Stimulated activated naive CD8-positive, alpha-beta T cell treated with anti-CD3 and anti-CD28 coated beads, Interleukin-15, Interleukin-2, amounts not matched to agents 100 ng/mL and 50 ng/mL, for 24 hours (primary cell): ENCODE measurements around the gene CLSTN3.

Experiments
- H3K27ac Mint-ChIP-seq: one replicate; pipeline ENCODE4 v1.8.0; 2021; ENCODE audit warnings: mild to moderate bottlenecking, mixed read lengths
- H3K27me3 Mint-ChIP-seq: one replicate; pipeline ENCODE4 v1.8.0; 2021; ENCODE audit warnings: mixed read lengths
- H3K36me3 Mint-ChIP-seq: one replicate; pipeline ENCODE4 v1.8.0; 2021; ENCODE audit warnings: low read depth, mixed read lengths
- H3K4me1 Mint-ChIP-seq: one replicate; pipeline ENCODE4 v1.8.0; 2021; ENCODE audit warnings: low read depth, mixed read lengths
- H3K4me3 Mint-ChIP-seq: one replicate; pipeline ENCODE4 v1.8.0; 2021; ENCODE audit warnings: mild to moderate bottlenecking, mixed read lengths
- H3K9me3 Mint-ChIP-seq: one replicate; pipeline ENCODE4 v1.8.0; 2021; ENCODE audit warnings: mixed read lengths

The CLSTN3 gene

GRCh38 chr12:7113389-7113871, 16.7 kb upstream of the CLSTN3 start:
- H3K9me3 Mint-ChIP-seq: no peaks in the 10 kb centered on the region
- H3K36me3 Mint-ChIP-seq: peaks cover 40% of the 10 kb centered on the region
- H3K27ac Mint-ChIP-seq: no peak overlapping the region
- peaks cover 13% of the 10 kb centered on the region for H3K4me1 Mint-ChIP-seq
- no peak overlapping the region for H3K4me3 Mint-ChIP-seq
- H3K27me3 Mint-ChIP-seq: no peaks in the 10 kb centered on the region

- Mint-ChIP-seq H3K27ac (no peak overlapping the region), H3K9me3 (no peaks in the 10 kb centered on the region)
Observed at GRCh38 chr12:7114008-7114407, 16.2 kb upstream of the CLSTN3 start.

GRCh38 chr12:7114851-7115250, 15.3 kb upstream of the CLSTN3 start:
- Mint-ChIP-seq H3K9me3 (no peaks in the 10 kb centered on the region), H3K27me3 (no peaks in the 10 kb centered on the region), H3K36me3 (peaks cover 43% of the 10 kb centered on the region), H3K27ac (no peak overlapping the region), H3K4me3 (no peak overlapping the region), H3K4me1 (peaks cover 7% of the 10 kb centered on the region)

More at GRCh38 chr12:7114008-7114407, 16.2 kb upstream of the CLSTN3 start:
- peaks cover 43% of the 10 kb centered on the region for H3K36me3 Mint-ChIP-seq
- H3K4me3 Mint-ChIP-seq: no peak overlapping the region
- H3K4me1 Mint-ChIP-seq: peaks cover 13% of the 10 kb centered on the region
- no peaks in the 10 kb centered on the region for H3K27me3 Mint-ChIP-seq

GRCh38 chr12:7116196-7116595, 14.0 kb upstream of the CLSTN3 start:
- H3K27me3 Mint-ChIP-seq: no peaks in the 10 kb centered on the region
- peaks cover 38% of the 10 kb centered on the region for H3K36me3 Mint-ChIP-seq
- H3K4me3 Mint-ChIP-seq: no peak overlapping the region
- H3K9me3 Mint-ChIP-seq: no peaks in the 10 kb centered on the region
- H3K4me1 Mint-ChIP-seq: no peaks in the 10 kb centered on the region
- no peak overlapping the region for H3K27ac Mint-ChIP-seq

DNA sequence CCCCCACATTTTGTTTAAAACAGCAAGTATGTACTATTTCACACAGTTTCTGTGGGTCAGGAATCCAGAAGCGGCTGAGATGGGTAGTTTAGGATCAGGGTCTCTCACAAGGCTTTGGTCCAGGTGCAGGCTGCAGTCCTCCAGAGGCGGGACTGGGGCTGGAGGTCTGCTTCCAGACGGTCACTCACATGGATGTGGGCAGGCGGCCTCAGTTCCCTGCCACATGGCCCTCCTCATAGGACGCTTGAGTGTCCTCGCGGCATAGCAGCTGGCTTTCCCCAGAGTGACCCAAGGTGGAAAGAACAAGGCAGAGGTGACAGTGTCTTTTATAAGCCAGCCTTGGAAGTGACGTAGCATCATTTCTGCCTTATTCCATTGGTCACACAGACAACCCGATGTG, 13.3 kb upstream of the CLSTN3 start:
- Mint-ChIP-seq H3K4me3 (no peak overlapping the region), H3K4me1 (no peaks in the 10 kb centered on the region), H3K36me3 (peaks cover 39% of the 10 kb centered on the region), H3K27ac (no peak overlapping the region), H3K9me3 (no peaks in the 10 kb centered on the region), H3K27me3 (no peaks in the 10 kb centered on the region)

DNA sequence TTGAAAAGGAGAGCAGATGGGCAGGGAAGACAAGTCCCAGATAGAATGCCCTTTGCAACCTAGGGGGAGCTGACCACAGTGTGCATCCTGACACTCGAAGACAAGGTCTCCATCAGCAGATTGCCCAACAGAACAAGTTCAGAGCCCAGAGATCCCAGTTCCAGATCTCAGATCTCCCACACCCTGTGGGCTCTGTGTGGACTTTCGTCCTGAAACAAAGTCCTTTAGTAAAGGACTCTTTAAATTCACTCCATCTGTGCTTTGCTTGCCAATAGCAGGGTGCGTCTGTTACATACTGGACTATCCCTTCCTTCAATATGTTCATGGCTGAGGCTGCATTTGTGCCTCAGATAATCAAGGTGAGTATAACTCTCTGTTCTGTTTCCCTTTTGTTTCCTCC, 12.5 kb upstream of the CLSTN3 start:
- Mint-ChIP-seq H3K36me3 (peaks cover 40% of the 10 kb centered on the region), H3K27ac (no peak overlapping the region), H3K4me3 (no peak overlapping the region), H3K4me1 (no peaks in the 10 kb centered on the region), H3K27me3 (no peaks in the 10 kb centered on the region), H3K9me3 (no peaks in the 10 kb centered on the region)

DNA sequence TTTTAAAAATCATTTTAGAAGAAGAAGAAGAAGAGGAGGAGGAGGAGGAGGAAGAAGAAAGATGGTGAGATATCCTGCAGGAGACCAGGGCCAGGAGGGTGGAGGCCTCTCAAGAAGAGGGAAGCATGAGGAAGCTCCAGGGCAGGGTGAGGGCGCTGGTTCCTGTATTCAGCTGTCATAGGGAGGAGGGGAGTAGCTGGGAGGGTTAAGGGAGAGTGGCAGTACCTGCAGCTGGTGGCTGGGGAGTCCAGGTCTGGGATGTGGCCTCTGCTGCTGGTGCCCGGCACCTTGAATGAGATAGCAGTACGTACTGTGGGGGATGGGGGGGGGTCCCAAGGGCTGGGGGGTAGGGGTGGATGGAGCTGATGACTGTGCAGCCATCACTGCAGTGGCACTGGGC, 11.3 kb upstream of the CLSTN3 start:
- Mint-ChIP-seq H3K27me3 (no peaks in the 10 kb centered on the region), H3K36me3 (peaks cover 40% of the 10 kb centered on the region), H3K27ac (no peak overlapping the region), H3K4me3 (no peak overlapping the region), H3K9me3 (no peaks in the 10 kb centered on the region), H3K4me1 (no peaks in the 10 kb centered on the region)

DNA sequence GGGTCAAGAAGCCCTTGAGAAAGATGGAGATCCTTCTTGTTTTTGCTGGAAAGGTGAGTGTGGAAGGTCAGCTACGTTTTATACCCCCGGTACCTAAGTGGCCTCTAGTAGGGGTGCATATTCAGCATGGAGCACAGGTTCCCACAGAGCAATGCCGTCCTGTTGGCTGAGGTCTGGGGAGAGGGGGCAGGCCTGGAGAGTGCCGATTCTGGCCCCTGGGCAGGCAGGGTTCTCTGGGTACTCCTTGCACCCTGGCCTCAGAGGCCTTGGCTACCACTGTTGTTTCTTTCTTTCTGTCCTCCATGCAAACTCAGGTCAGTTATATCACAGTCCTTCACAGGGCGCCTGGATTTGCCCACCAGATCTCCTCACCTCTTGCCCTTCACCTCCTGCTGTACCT, 10.0 kb upstream of the CLSTN3 start:
- no peaks in the 10 kb centered on the region for H3K27me3 Mint-ChIP-seq
- no peaks in the 10 kb centered on the region for H3K4me1 Mint-ChIP-seq
- H3K4me3 Mint-ChIP-seq: no peak overlapping the region
- no peak overlapping the region for H3K27ac Mint-ChIP-seq
- peaks cover 27% of the 10 kb centered on the region for H3K36me3 Mint-ChIP-seq
- H3K9me3 Mint-ChIP-seq: no peaks in the 10 kb centered on the region

DNA sequence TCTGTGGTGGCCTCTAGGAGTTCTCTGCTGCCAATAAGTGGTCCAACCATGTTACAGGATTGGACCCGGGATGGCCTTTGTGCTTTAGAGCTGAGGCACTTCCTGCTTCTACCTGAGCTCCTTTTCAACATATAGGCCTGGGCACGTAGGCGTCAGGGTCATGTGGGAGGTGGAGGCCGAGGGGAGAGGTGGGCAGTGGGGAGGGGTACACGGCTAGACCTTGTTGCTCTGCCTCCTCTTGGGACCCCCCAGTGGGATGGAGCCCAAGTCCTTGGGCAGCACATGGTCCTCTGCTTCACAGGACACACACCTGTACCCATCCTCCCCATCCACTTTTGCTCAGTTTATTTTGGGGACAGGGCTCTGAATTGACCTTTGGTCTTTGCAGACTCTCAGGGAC, 8.8 kb upstream of the CLSTN3 start:
- H3K9me3 Mint-ChIP-seq: no peaks in the 10 kb centered on the region

GRCh38 chr12:7122811-7123769, 7.1 kb upstream of the CLSTN3 start:
- H3K9me3 Mint-ChIP-seq: no peaks in the 10 kb centered on the region
- H3K27ac Mint-ChIP-seq: no peak overlapping the region
- peaks cover 11% of the 10 kb centered on the region for H3K36me3 Mint-ChIP-seq
- no peaks in the 10 kb centered on the region for H3K27me3 Mint-ChIP-seq
- H3K4me3 Mint-ChIP-seq: no peak overlapping the region
- no peaks in the 10 kb centered on the region for H3K4me1 Mint-ChIP-seq

More for the DNA sequence above, 8.8 kb upstream of the CLSTN3 start:
- no peaks in the 10 kb centered on the region for H3K27me3 Mint-ChIP-seq
- H3K4me1 Mint-ChIP-seq: no peaks in the 10 kb centered on the region
- H3K4me3 Mint-ChIP-seq: no peak overlapping the region
- H3K27ac Mint-ChIP-seq: no peak overlapping the region
- peaks cover 21% of the 10 kb centered on the region for H3K36me3 Mint-ChIP-seq

- H3K36me3 Mint-ChIP-seq: peaks cover 4% of the 10 kb centered on the region
Observed at GRCh38 chr12:7123806-7124522, 6.2 kb upstream of the CLSTN3 start.

DNA sequence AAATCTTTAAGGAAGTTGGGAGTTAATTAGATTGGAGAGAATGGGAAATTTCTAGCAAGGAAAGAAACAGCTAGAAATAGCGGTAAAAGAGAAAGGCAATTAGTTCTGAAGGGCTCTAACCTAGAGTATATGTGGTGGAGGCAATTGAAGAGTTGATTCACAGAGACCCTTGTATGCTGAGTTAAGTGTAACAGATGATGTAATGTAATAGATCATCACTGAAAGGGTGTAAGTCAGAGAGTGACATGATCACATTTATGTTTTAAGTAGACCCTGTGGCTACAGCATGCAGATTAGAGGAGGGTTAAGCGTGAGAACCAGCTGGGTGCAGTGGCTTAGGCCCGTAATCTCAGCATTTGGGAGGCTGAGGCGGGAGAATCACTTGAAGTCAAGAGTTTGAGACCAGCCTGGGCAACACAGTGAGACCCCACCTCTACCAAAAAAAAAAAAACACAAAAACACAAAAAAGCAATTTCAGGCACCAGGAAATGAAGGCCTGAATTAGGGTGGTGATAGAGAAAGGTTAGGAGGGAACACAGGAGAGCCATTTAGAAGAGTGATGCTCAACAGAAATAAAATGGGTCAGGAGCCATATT, 4.4 kb upstream of the CLSTN3 start:
- H3K27me3 Mint-ChIP-seq: no peaks in the 10 kb centered on the region
- H3K9me3 Mint-ChIP-seq: no peaks in the 10 kb centered on the region
- H3K4me1 Mint-ChIP-seq: peaks cover 15% of the 10 kb centered on the region
- H3K36me3 Mint-ChIP-seq: peaks cover 4% of the 10 kb centered on the region
- H3K27ac Mint-ChIP-seq: no peak overlapping the region
- H3K4me3 Mint-ChIP-seq: no peak overlapping the region

More at GRCh38 chr12:7123806-7124522, 6.2 kb upstream of the CLSTN3 start:
- no peak overlapping the region for H3K4me3 Mint-ChIP-seq
- H3K27me3 Mint-ChIP-seq: no peaks in the 10 kb centered on the region
- H3K9me3 Mint-ChIP-seq: no peaks in the 10 kb centered on the region
- H3K4me1 Mint-ChIP-seq: peaks cover 2% of the 10 kb centered on the region
- H3K27ac Mint-ChIP-seq: no peak overlapping the region

DNA sequence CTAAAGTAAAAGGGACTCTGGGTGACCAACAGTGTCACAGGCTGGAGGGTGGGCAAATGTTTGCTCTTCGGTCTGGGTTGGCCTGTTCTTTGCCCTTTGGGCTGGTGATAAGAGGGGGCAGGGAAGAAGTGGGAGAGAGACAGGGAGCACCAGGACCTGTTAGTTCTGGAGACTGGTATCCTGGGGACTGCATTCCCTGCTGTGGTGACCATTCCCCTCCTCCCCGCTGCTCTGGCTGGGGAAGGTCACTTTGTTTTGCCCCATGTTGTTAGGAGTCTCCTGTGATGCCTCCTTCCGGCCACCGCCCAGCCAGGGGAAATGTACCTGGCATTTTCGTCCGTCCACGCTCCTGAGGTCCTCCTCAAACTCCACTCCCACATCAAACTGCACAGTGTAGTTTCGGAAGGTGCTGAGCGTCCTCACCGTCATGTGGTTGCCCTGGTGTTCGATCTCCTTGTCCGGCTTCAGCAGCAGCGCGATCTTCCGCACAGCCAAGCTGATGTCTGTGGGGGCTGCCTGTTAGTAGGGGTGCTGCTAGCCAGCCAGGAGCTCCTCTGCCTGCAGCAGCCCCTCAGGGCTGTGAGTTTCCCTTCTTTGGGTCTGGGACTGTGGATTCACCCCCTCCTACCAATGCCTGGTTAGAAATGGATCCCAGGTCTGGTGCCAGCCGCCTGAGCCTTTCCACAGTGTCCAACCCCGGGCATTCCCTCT, 2.1 kb upstream of the CLSTN3 start:
- H3K4me3 Mint-ChIP-seq: no peak overlapping the region
- no peak overlapping the region for H3K27ac Mint-ChIP-seq
- H3K36me3 Mint-ChIP-seq: no peaks in the 10 kb centered on the region
- no peaks in the 10 kb centered on the region for H3K27me3 Mint-ChIP-seq
- peaks cover 35% of the 10 kb centered on the region for H3K4me1 Mint-ChIP-seq
- H3K9me3 Mint-ChIP-seq: no peaks in the 10 kb centered on the region

DNA sequence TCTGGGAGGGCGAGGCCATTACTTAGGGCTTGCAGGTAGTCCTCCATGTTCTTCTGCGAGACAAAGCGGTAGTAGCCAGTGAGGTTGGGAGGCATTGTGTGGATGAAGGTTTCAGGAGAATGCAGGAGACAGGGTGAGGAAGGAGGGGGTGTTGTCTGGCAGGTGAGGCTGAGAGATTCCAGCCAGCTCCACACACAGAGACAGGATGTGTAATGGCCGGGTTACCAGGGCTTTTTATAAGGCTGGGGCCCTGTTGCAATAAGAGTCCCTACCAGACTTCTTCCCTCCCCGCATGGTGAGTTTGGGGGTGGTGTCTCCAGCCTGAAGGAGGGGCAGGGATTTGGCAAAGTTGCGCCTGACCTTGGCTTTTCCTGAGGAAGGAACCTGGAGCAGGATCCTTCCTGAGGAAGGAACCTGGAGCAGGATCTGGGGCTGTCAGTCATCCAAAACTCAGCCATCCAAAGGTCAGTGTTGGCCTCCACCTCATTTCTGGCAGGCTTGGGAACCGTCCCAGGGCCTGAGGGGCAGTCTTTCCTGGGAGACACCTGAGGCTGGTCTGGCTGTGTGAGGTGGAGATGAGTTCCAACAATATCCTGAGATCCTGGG, 1.4 kb upstream of the CLSTN3 start, which contains the start of gene RBP5:
Gene RBP5 (minus strand): TSS at position 209 of the 606 bp plus-strand sequence. CDS start 114 bp downstream, at position 95.
- Mint-ChIP-seq H3K36me3 (no peaks in the 10 kb centered on the region), H3K4me3 (peak within 1 kb of the TSS; percentile 90), H3K27ac (no peak within 1 kb of the TSS)

More for the DNA sequence above, 1.4 kb upstream of the CLSTN3 start, which contains the start of gene RBP5:
- Mint-ChIP-seq H3K4me1 (peaks cover 35% of the 10 kb centered on the region), H3K9me3 (no peaks in the 10 kb centered on the region), H3K27me3 (no peaks in the 10 kb centered on the region)
